Measurements from ENCODE around the gene TYW1.
A peak's percentile ranks its signal among the peaks of the same experiment; 100 is the strongest.
"Not testable (repeated sequence)": the region's sequence is repeated elsewhere in the genome, so short reads cannot be mapped to it uniquely, and the experiment has no call there.

Gene TYW1

GRCh38 chr7:66996444-66997191 lies at the start of gene TYW1:
Gene TYW1 (plus strand): TSS chr7:66996833. CDS start chr7:66996979, 146 bp downstream.
- DNase-seq (ENCODE audit: low read depth): peak; percentile 95

DNA sequence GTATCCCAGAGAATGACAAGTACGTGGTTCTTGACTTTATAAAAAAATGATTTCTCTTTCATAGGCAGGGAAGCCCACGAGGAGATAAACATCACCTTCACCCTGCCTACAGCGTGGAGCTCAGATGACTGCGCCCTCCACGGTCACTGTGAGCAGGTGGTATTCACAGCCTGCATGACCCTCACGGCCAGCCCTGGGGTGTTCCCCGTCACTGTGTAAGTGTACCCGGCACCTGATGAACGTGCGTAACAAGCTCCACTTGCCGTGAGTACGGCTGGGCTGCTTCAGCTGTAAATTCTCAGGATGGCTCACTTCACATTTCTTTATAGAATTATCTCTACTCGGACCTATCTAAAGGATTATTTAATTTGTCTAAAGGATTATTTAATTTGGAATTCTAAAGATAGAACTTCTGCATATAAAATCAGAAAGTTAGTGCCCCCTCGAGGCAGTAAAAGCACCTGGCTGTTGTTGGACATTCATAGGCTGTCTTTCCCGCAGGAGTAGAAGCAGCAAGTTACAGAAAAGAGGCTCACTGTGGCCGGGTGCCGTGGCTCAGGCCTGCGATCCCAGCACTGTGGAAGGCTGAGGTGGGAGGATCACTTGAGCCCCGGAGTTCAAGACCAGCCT lies 48.0 kb upstream of the TYW1 start:
- no peak for DNase-seq (ENCODE audit: low read depth)

GRCh38 chr7:66950311-66950710 lies 46.3 kb upstream of the TYW1 start:
- DNase-seq (ENCODE audit: low read depth): no peak

- no peak for DNase-seq (ENCODE audit: low read depth)
Measured at GRCh38 chr7:66950763-66951162, 45.9 kb upstream of the TYW1 start.

GRCh38 chr7:66952343-66953043 lies 44.1 kb upstream of the TYW1 start:
- peak; percentile 75 for DNase-seq (ENCODE audit: low read depth)

- no peak for DNase-seq (ENCODE audit: low read depth)
Measured at GRCh38 chr7:66953044-66953427, 43.6 kb upstream of the TYW1 start.

DNA sequence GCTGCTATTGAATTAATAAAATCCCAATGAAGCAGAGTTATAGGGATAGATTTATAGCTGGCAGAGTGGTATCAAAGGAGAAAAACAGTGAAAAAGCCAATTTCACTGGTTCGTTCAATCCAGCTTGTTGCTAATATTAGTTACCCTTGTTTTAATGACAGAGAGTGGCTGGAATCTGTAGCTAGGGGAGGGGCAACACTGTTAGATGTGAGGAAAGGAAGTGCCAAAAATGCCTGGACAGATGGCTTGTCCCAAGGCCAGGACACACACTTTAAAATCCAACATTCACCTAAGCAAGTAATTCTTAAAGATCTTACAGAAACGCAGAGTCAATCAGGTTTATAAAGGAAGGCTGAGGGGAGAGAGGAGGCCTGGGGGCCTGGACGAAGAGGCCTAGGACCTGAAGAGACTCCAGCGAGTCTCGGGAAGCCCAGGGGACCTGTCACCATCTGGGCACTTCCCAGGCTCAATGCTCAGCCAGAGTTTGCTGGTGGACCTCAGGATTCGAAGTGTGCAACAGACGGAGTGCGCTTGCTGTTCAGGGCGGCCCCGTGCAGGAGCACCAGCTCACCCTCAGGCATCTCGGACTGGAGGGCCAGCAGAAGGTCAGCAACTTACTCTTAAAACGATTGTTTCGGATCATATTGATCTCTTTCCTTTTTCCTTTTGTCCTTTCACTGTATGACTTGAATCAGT lies 38.9 kb upstream of the TYW1 start:
- DNase-seq (ENCODE audit: low read depth): no peak

DNA sequence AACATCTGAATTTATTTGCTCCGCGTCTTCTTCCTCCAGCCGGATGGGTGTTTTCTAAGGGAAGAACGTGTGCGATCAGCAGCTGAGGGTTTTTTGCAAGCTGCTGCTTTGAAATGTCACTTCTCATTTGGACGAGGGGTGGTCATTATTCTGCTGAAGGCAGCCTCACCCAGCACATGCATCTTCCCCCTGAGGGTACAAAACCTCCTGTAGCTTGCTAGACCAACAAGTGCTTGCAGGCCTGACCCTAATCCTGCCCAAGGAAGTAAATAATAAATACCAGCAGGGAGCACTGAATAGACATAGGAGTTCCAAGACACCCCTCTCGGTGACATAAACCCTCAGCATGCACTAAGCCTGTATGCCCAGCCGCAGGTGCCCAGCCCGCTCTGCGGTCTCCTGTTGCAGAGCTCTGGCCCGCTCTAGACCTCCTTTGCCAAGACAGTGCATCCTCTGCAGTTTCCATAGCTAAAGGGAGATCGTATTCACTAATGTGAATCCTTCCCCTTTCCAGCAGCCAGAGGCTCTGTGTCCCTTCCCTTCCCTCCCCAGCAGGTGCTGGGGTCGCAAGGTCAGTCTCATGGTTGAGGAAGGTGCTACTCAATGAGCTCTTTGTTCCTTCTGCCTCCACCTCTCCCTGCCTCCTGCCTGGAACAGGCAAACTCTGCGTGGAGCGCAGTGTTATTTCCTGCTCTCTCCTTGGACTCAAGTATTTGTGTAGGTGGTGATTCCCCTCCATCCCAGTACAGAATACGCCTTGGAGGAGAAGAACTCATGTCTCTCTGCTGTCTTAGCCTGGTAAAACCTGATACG lies 37.9 kb upstream of the TYW1 start:
- DNase-seq (ENCODE audit: low read depth): no peak

GRCh38 chr7:66960192-66960591 lies 36.4 kb upstream of the TYW1 start:
- DNase-seq (ENCODE audit: low read depth): no peak

DNA sequence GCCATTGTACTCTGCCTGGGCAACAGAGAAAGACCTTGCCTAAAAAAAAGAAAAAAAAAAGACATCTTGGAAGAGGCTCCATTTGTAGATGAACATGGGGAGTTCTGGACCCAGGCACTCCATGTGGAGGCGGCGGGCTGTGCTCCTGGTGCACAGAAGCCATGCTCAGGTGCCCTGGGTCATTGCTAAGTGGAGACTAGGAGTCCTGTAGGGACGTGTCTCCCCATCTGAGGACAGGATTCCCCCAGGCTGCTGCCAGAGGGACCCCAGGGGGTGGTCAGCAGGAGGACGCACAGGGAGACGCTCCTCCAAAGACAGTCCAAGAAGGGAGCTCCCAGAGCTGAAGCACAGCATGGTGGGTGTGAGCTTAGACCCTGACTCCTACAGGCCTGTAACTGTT lies 35.5 kb upstream of the TYW1 start:
- DNase-seq (ENCODE audit: low read depth): no peak

DNA sequence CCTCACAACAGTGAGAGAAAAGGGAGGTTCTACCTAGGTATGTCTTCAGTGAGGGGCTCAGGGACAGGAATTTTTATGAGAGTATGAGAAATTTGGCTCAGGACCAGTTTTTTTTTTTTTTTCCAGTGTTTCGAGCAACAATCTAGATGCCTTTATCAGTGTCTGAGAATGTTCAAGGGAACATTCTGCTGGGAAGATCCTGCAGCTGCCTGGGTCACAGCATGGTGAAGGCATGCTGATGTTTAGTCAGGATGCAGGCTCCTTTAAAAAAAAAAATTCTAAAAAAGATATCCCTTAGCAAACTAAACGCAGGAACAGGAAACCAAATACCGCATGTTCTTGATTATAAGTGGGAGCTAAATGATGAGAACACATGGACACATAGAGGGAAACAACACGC lies 32.2 kb upstream of the TYW1 start:
- peak; percentile 86 for DNase-seq (ENCODE audit: low read depth)

DNA sequence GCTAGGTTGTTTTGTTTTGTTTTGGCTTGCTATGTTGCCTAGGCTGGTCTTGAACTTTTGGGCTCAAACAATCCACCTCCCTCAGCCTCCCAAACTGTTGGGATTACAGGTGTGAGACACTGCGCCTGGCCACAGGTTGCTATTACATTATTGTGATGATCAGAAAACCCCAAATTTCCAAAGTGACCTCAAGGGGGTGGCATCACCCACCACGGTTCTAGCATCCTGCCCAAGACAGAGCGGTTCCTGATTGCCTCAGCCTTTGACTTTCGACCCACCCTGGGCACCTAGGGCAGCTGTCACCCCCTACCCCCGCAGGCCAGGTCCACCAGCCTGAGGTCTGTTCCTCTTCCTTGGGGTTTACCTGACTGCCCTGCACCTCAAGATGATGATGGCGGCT lies 29.6 kb upstream of the TYW1 start:
- no peak for DNase-seq (ENCODE audit: low read depth)

DNA sequence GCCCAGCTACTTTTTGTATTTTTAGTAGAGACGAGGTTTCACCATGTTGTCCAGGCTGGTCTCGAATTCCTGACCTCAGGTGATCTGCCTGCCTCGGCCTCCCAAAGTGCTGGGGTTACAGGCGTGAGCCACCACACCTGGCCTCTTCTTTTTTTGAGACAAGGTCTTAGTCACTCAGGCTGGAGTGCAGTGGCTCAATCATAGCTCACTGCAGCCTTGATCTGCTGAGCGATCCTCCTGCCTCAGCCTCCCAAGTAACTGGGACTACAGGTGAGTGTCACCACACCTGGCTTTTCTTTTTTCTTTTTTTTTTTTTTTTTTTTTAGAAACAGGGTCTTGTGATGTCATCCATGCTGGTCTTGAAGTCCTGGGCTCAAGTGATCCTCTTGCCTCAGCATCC lies 27.6 kb upstream of the TYW1 start:
- DNase-seq (ENCODE audit: low read depth): not testable (repeated sequence)

DNA sequence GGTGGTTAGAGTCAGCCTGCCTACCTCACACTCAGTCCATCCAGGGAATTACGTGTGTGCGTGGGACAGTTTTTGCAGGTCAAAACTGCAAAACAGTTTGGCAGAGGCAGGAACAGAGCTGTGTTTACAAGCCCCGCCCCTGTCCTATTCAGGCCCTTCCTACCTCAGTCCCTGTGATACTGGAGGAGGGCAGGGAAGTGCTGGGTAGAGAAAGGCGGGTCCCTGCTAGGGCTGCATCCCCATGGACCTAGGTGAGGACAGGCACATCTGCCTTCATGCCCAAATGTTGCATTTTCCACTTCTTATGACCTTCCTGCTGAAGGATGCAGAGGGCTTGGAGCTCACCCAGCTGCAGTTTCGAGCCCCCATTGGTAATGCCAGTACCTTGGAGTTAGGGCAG lies 26.3 kb upstream of the TYW1 start:
- DNase-seq (ENCODE audit: low read depth): no peak

DNA sequence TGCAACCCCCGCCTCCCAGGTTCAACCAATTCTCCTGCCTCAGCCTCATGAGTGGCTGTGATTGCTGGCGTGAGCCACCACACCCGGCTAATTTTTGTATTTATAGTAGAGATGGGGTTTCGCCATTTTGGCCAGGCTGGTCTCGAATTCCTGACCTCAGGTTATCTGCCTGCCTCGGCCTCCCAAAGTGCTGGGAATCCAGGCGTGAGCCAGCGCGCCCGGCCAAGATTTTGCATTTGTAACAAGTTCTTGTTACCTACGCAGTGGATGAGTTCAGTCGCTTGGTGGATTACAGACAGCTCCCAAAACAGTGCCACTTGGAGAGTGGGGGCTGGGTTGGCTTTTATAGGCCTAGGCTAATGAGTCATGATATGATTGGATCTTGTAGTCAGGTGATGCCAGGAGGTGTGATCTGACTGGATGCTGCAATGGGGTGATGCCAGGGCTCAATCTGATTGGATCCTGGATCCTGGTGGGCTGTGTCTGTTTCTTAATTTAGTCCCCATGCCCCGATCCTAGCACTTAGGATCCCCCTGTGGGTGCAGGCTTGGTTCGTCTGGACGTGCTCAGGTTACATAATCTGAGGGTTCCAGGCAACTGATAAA lies 21.5 kb upstream of the TYW1 start:
- no peak for DNase-seq (ENCODE audit: low read depth)

- not testable (repeated sequence) for DNase-seq (ENCODE audit: low read depth)
Measured at GRCh38 chr7:66978312-66978711, 18.3 kb upstream of the TYW1 start.

GRCh38 chr7:66979013-66979412 lies 17.6 kb upstream of the TYW1 start:
- DNase-seq (ENCODE audit: low read depth): peak; percentile 11

DNA sequence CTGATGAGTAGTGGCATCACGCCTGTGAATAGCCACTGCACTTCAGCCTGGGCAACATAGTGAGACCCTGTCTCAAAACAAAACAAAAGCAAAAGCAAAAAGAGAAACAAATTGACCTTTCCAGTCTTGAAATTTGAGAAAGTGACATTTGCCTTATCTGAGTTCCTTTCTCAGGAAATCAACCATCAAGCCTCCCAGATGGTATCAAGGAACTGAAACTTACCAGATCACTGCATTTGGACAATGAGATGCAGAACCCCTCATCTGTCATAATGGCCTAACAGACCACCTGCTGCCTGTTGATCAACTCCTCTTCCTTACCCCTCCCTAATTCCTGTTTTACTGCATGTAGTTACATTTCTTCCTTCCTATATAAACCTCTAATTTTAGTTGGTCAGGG lies 16.3 kb upstream of the TYW1 start:
- DNase-seq (ENCODE audit: low read depth): not testable (repeated sequence)

GRCh38 chr7:66989552-66989951 lies 7.1 kb upstream of the TYW1 start:
- DNase-seq (ENCODE audit: low read depth): not testable (repeated sequence)

GRCh38 chr7:66994051-66994450 lies 2.6 kb upstream of the TYW1 start:
- not testable (repeated sequence) for DNase-seq (ENCODE audit: low read depth)

- DNase-seq (ENCODE audit: low read depth): peak; percentile 79
Measured at GRCh38 chr7:66994691-66995049, 2.0 kb upstream of the TYW1 start.
